H1 (cell line): ENCODE measurements around the gene RIPOR3. TPM values are rescaled to one million over a fixed set of nuclear protein-coding genes. Genes with fewer than 3 reads are reported as not detected.

ENCODE experiments used
- ASH2L ChIP-seq: fragments of 200-600, 300-600 bp; sonication (generic); IDR thresholded peaks from one replicate; pipeline ENCODE4 v1.7.1; 2017; ENCODE audit warnings: low read length
- BACH1 ChIP-seq: IDR thresholded peaks from 2 replicates; pipeline ENCODE4 v1.6.1; 2012; ENCODE audit warnings: low read length, improper control_type of control experiment
- BCL11A ChIP-seq, 2 experiments: IDR thresholded peaks; one replicate each; pipeline ENCODE4 v1.6.1; 2011; ENCODE audit warnings: low read depth in 2 of 2, low read length in 2 of 2, mild to moderate bottlenecking in 2 of 2
- CBX5 ChIP-seq: fragments of 300-800, 300-1000 bp; sonication (generic); IDR thresholded peaks from 2 replicates; pipeline ENCODE4 v1.7.1; 2016; ENCODE audit warnings: antibody characterized with exemption, low read length, low read depth
- GABPA ChIP-seq: IDR thresholded peaks from 2 replicates; pipeline ENCODE4 v1.6.1; 2011; ENCODE audit warnings: mild to moderate bottlenecking, low read length, moderate library complexity, borderline replicate concordance; ENCODE audit not compliant: insufficient read depth
- PHF8 ChIP-seq: fragments of 200-600 bp; sonication (generic); conservative IDR thresholded peaks from 2 replicates; pipeline ENCODE4 v1.7.1; 2012; ENCODE audit warnings: low read depth, mild to moderate bottlenecking, inconsistent platforms, low read length, moderate library complexity
- SIX5 ChIP-seq: IDR thresholded peaks from 2 replicates; pipeline ENCODE4 v1.6.1; 2011; ENCODE audit warnings: mild to moderate bottlenecking, low read depth, low read length
- TBP ChIP-seq: IDR thresholded peaks from 2 replicates; pipeline ENCODE4 v1.6.1; 2011; ENCODE audit warnings: low read depth, low read length, improper control_type of control experiment
- polyA plus RNA-seq, 7 experiments: library from polyadenylated mRNA; depleted of rRNA in 3 of 7; stranded (reverse) in 5 of 7; unstranded in 2 of 7; fragments of >200 nt in 5 of 7; fragments of 200-250 nt in 2 of 7; gene quantifications; 1 replicate in 5 of 7; 2 replicates in 1 of 7; 4 replicates in 1 of 7; pipeline versions ENCODE4 v1.2.1 to v1.2.3, GENCODE V29; 2011 to 2013; ENCODE audit warnings: missing spikeins in 2 of 7, mixed read lengths in 2 of 7
- total RNA-seq: library from RNA; stranded (reverse); fragmentation: NEBNext Ultra II Directional; extraction: Animal tissue kit (Norgen Biotek cat#: 25700); gene quantifications from 2 replicates; pipeline ENCODE4 v1.2.1, GENCODE V29; 2021
- TF ChIP-seq, protein P1 (sequence below): fragments of 300-600 bp; sonication (generic); IDR thresholded peaks from 2 replicates; pipeline ENCODE4 v1.7.1; 2012; ENCODE audit warnings: low read length, moderate library complexity, mild to moderate bottlenecking, inconsistent platforms; ENCODE audit not compliant: insufficient replicate concordance
- TF ChIP-seq, protein P2 (sequence below): IDR thresholded peaks from 2 replicates; pipeline ENCODE4 v1.6.1; 2012; ENCODE audit warnings: inconsistent platforms

The RIPOR3 gene
- total and polyA plus RNA-seq, 2 of the 8 experiments (the other 6 are each of a cell fraction or from before 2014, with no cell fraction given): 3.6 to 4.5 TPM

DNA sequence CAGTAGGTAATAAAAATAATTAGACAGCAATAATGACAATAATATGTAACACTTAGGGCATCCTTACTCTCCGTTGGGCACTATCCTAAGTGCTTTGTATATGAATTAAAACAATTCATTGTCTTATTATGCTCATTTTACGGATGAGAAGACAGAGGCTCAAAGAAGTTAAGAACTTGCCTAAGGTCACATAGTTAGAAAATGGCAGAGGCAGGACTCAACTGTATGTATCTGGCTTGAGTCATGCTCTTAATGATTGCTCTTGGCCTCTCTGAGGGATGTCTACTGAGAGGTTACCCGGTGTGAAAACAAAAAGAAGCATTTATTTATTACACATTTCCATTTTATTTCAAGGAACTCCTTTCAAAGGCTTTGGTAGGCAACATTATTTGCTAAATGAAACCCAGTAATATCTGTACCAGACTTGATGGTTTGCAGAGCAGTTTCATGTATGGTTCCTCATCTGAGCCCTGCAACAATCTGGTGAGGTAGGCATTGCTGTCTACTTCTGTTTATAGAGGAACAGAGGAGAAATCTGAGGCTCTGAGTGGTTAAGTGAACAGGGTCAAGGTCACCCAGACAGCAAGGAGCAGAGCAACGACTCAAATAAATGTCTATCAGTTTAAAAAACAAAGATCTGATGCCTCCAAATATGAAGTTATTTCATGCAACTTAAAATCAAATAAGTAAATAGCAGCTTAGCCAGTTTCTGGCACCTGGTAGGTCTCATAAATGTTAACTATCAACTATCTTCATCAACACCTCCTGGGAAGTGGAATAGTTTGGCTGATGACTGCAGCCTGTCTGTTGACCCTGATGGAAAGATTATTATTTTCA lies 35.8 kb upstream of the RIPOR3 start (continued):
- TF ChIP-seq, protein P1, sequence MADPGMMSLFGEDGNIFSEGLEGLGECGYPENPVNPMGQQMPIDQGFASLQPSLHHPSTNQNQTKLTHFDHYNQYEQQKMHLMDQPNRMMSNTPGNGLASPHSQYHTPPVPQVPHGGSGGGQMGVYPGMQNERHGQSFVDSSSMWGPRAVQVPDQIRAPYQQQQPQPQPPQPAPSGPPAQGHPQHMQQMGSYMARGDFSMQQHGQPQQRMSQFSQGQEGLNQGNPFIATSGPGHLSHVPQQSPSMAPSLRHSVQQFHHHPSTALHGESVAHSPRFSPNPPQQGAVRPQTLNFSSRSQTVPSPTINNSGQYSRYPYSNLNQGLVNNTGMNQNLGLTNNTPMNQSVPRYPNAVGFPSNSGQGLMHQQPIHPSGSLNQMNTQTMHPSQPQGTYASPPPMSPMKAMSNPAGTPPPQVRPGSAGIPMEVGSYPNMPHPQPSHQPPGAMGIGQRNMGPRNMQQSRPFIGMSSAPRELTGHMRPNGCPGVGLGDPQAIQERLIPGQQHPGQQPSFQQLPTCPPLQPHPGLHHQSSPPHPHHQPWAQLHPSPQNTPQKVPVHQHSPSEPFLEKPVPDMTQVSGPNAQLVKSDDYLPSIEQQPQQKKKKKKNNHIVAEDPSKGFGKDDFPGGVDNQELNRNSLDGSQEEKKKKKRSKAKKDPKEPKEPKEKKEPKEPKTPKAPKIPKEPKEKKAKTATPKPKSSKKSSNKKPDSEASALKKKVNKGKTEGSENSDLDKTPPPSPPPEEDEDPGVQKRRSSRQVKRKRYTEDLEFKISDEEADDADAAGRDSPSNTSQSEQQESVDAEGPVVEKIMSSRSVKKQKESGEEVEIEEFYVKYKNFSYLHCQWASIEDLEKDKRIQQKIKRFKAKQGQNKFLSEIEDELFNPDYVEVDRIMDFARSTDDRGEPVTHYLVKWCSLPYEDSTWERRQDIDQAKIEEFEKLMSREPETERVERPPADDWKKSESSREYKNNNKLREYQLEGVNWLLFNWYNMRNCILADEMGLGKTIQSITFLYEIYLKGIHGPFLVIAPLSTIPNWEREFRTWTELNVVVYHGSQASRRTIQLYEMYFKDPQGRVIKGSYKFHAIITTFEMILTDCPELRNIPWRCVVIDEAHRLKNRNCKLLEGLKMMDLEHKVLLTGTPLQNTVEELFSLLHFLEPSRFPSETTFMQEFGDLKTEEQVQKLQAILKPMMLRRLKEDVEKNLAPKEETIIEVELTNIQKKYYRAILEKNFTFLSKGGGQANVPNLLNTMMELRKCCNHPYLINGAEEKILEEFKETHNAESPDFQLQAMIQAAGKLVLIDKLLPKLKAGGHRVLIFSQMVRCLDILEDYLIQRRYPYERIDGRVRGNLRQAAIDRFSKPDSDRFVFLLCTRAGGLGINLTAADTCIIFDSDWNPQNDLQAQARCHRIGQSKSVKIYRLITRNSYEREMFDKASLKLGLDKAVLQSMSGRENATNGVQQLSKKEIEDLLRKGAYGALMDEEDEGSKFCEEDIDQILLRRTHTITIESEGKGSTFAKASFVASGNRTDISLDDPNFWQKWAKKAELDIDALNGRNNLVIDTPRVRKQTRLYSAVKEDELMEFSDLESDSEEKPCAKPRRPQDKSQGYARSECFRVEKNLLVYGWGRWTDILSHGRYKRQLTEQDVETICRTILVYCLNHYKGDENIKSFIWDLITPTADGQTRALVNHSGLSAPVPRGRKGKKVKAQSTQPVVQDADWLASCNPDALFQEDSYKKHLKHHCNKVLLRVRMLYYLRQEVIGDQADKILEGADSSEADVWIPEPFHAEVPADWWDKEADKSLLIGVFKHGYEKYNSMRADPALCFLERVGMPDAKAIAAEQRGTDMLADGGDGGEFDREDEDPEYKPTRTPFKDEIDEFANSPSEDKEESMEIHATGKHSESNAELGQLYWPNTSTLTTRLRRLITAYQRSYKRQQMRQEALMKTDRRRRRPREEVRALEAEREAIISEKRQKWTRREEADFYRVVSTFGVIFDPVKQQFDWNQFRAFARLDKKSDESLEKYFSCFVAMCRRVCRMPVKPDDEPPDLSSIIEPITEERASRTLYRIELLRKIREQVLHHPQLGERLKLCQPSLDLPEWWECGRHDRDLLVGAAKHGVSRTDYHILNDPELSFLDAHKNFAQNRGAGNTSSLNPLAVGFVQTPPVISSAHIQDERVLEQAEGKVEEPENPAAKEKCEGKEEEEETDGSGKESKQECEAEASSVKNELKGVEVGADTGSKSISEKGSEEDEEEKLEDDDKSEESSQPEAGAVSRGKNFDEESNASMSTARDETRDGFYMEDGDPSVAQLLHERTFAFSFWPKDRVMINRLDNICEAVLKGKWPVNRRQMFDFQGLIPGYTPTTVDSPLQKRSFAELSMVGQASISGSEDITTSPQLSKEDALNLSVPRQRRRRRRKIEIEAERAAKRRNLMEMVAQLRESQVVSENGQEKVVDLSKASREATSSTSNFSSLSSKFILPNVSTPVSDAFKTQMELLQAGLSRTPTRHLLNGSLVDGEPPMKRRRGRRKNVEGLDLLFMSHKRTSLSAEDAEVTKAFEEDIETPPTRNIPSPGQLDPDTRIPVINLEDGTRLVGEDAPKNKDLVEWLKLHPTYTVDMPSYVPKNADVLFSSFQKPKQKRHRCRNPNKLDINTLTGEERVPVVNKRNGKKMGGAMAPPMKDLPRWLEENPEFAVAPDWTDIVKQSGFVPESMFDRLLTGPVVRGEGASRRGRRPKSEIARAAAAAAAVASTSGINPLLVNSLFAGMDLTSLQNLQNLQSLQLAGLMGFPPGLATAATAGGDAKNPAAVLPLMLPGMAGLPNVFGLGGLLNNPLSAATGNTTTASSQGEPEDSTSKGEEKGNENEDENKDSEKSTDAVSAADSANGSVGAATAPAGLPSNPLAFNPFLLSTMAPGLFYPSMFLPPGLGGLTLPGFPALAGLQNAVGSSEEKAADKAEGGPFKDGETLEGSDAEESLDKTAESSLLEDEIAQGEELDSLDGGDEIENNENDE: no peak
- TF ChIP-seq BACH1 (no peak), CBX5 (no peak), SIX5 (no peak), BCL11A (IDR thresholded peaks at IDR 0.05; ENCODE audit: low read depth in 2 of 2, low read length in 2 of 2) (no peak), TBP (no peak), GABPA (no peak), ASH2L (no peak), PHF8 (no peak)
- TF ChIP-seq, protein P2, sequence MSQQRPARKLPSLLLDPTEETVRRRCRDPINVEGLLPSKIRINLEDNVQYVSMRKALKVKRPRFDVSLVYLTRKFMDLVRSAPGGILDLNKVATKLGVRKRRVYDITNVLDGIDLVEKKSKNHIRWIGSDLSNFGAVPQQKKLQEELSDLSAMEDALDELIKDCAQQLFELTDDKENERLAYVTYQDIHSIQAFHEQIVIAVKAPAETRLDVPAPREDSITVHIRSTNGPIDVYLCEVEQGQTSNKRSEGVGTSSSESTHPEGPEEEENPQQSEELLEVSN: no peak
